ENCODE data around the gene FLT3. TPM values are rescaled to one million over a fixed set of nuclear protein-coding genes. Genes with fewer than 3 reads are reported as not detected.
"Not testable (repeated sequence)": the region's sequence is repeated elsewhere in the genome, so short reads cannot be mapped to it uniquely, and the experiment has no call there.

Gene FLT3
- polyA plus RNA-seq, 3 donors = 2.1 to 5.3 (median 3.7) TPM

- Mint-ChIP-seq H3K27me3 (ENCODE audit: low read depth in 3 of 3) (peaks cover 0 to 1% (median 1%) of the 10 kb centered on the region in 3 donors), H3K4me3 (no peak overlapping the region), H3K27ac (no peak overlapping the region), H3K9me3 (no peaks in the 10 kb centered on the region), H3K4me1 (peaks cover 10% of the 10 kb centered on the region), H3K36me3 (peaks cover 16 to 35% of the 10 kb centered on the region in 2 donors)
- intact Hi-C loops (cut with micrococcal nuclease) = no loop called here
- Histone ChIP-seq H3K79me2 (ENCODE audit: insufficient read depth, low read length) (no peaks in the 10 kb centered on the region), H3K36me3 (replicated peaks in 1 of 2; ENCODE audit: control insufficient read depth in 1 of 2, insufficient read depth in 2 of 2, low read length in 2 of 2) (peaks cover 4 to 43% of the 10 kb centered on the region in 2 donors), H3K4me2 (replicated peaks; ENCODE audit: extremely low read depth, low read length, poor library complexity, severe bottlenecking) (no peak overlapping the region), H3K27me3 (ENCODE audit: control insufficient read depth in 2 of 2, insufficient read depth in 2 of 2, low read length in 2 of 2) (no peaks in the 10 kb centered on the region), H3K27ac (ENCODE audit: low read depth in 1 of 2, low read length in 2 of 2) (no peak overlapping the region), H4K20me1 (ENCODE audit: insufficient read depth, low read length) (no peaks in the 10 kb centered on the region), H3K4me3 (replicated peaks in 1 of 3; ENCODE audit: low read depth in 2 of 3, low read length in 3 of 3) (no peak overlapping the region), H2AFZ (ENCODE audit: insufficient read depth, low read depth, low read length, poor library complexity, severe bottlenecking) (no peak overlapping the region), H3K4me1 (ENCODE audit: control insufficient read depth in 1 of 2, insufficient read depth in 2 of 2, low read length in 2 of 2) (no peaks in the 10 kb centered on the region), H3K9ac (ENCODE audit: insufficient read depth, low read length, poor library complexity, severe bottlenecking) (no peak overlapping the region), H3K9me3 (replicated peaks in 1 of 2; ENCODE audit: control insufficient read depth in 1 of 2, insufficient read depth in 1 of 2, low read length in 2 of 2) (no peaks in the 10 kb centered on the region)
- WGBS (ENCODE audit: insufficient coverage) = 100% methylated on average over 1 of the region's 5 CpGs
- no peak for TF ChIP-seq CTCF (IDR thresholded peaks at IDR 0.05)
- no peak for DNase-seq
Measured at GRCh38 chr13:28010046-28010445, 90.3 kb downstream of the FLT3 start.

GRCh38 chr13:28005016-28005415 lies 95.4 kb downstream of the FLT3 start:
- H3K79me2 ChIP-seq (ENCODE audit: insufficient read depth, low read length); H3K4me3 Mint-ChIP-seq; H3K4me1 ChIP-seq (ENCODE audit: control insufficient read depth in 1 of 2, insufficient read depth in 2 of 2, low read length in 2 of 2); H3K4me1 Mint-ChIP-seq; intact Hi-C loops (cut with micrococcal nuclease); DNase-seq; H4K20me1 ChIP-seq (ENCODE audit: insufficient read depth, low read length); H3K27ac ChIP-seq (ENCODE audit: low read depth in 1 of 2, low read length in 2 of 2); H2AFZ ChIP-seq (ENCODE audit: insufficient read depth, low read depth, low read length, poor library complexity, severe bottlenecking); H3K27ac Mint-ChIP-seq; H3K4me3 ChIP-seq (replicated peaks in 1 of 3; ENCODE audit: low read depth in 2 of 3, low read length in 3 of 3); H3K27me3 Mint-ChIP-seq (ENCODE audit: low read depth in 3 of 3); H3K27me3 ChIP-seq (ENCODE audit: control insufficient read depth in 2 of 2, insufficient read depth in 2 of 2, low read length in 2 of 2); H3K9me3 Mint-ChIP-seq; H3K4me2 ChIP-seq (replicated peaks; ENCODE audit: extremely low read depth, low read length, poor library complexity, severe bottlenecking); H3K9ac ChIP-seq (ENCODE audit: insufficient read depth, low read length, poor library complexity, severe bottlenecking); H3K9me3 ChIP-seq (replicated peaks in 1 of 2; ENCODE audit: control insufficient read depth in 1 of 2, insufficient read depth in 1 of 2, low read length in 2 of 2): not testable (repeated sequence)
- no CpG with 5 or more reads among the region's 13 CpGs for WGBS (ENCODE audit: insufficient coverage)
- H3K36me3 ChIP-seq (replicated peaks in 1 of 2; ENCODE audit: control insufficient read depth in 1 of 2, insufficient read depth in 2 of 2, low read length in 2 of 2) = peaks cover 2 to 17% of the 10 kb centered on the region in 2 donors
- peaks cover 14 to 22% of the 10 kb centered on the region in 2 donors for H3K36me3 Mint-ChIP-seq
